A549 (cell line): Measurements from ENCODE around the gene RHCE.
"Not testable (repeated sequence)": the region's sequence is repeated elsewhere in the genome, so short reads cannot be mapped to it uniquely, and the experiment has no call there.

Experiments used
- MAZ ChIP-seq: fragments of 150-350 bp; IDR thresholded peaks from 2 replicates; pipeline ENCODE4 v1.6.1; 2014; ENCODE audit warnings: antibody characterized with exemption, low read depth, low read length, borderline replicate concordance
- ZSCAN20 ChIP-seq: fragments of 250-450 bp; sonication (Bioruptor Pico); IDR thresholded peaks from 2 replicates; pipeline ENCODE4 v1.8.0; 2022; ENCODE audit warnings: mild to moderate bottlenecking, moderate library complexity
- TF ChIP-seq, protein P1 (sequence below): fragments of >200 bp; sonication (Bioruptor Twin); formaldehyde crosslinking; IDR thresholded peaks from 3 replicates; pipeline ENCODE4 v1.5.1; 2016

DNA sequence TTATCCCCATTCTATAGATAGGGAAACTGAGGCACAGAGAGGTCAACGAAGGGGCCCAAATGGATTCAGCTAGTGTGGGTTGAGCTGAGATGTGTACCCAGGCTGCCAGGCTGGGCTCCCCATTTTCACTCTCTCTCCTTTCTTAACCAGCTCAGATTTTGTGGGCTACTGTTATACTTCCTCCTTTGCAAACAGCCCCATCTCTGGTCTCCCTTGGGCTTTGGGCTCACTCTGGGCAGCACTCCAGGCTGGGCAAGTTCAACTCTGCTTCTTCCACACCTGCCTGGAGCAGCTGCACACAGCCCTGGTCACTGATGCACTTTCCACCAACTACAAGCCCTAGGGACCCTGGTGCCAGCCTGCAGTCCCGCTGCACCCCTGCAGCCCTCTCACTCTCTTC, 22.5 kb downstream of the RHCE start:
- TF ChIP-seq, protein P1, sequence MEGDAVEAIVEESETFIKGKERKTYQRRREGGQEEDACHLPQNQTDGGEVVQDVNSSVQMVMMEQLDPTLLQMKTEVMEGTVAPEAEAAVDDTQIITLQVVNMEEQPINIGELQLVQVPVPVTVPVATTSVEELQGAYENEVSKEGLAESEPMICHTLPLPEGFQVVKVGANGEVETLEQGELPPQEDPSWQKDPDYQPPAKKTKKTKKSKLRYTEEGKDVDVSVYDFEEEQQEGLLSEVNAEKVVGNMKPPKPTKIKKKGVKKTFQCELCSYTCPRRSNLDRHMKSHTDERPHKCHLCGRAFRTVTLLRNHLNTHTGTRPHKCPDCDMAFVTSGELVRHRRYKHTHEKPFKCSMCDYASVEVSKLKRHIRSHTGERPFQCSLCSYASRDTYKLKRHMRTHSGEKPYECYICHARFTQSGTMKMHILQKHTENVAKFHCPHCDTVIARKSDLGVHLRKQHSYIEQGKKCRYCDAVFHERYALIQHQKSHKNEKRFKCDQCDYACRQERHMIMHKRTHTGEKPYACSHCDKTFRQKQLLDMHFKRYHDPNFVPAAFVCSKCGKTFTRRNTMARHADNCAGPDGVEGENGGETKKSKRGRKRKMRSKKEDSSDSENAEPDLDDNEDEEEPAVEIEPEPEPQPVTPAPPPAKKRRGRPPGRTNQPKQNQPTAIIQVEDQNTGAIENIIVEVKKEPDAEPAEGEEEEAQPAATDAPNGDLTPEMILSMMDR, result not testable (repeated sequence)
- not testable (repeated sequence) for TF ChIP-seq MAZ; ZSCAN20 (CRISPR knock-in tag)
